Cardiac muscle cell (in vitro differentiated cells and primary cell): Measurements from ENCODE around the gene ZNF662. TPM values are rescaled to one million over a fixed set of nuclear protein-coding genes. Genes with fewer than 3 reads are reported as not detected.

ENCODE experiments used
- DNase-seq, 2 donors: peaks; one replicate each; pipeline versions ENCODE4 v3.0.0 to v3.0.0-alpha.2; 2010 to 2017; ENCODE audit warnings: low read depth in 1 of 2, low spot score in 1 of 2
- H3K27ac ChIP-seq: fragments of 200-600 bp; sonication (generic); 2 replicates; pipeline ENCODE4 v1.5.1; 2016
- H3K27me3 ChIP-seq: fragments of 200-600 bp; sonication (generic); 2 replicates; pipeline ENCODE4 v1.6.0; 2016; ENCODE audit warnings: control low read depth
- H3K36me3 ChIP-seq: fragments of 200-600 bp; sonication (generic); 2 replicates; pipeline ENCODE4 v1.5.1; 2016; ENCODE audit warnings: control low read depth
- H3K4me1 ChIP-seq: fragments of 200-600 bp; sonication (generic); 2 replicates; pipeline ENCODE4 v1.8.1; 2017; ENCODE audit warnings: low read depth, mild to moderate bottlenecking, mixed run types
- H3K4me3 ChIP-seq: fragments of 200-600 bp; sonication (generic); 2 replicates; pipeline ENCODE4 v1.5.1; 2016; ENCODE audit warnings: mild to moderate bottlenecking
- H3K9me3 ChIP-seq: fragments of 200-600 bp; sonication (generic); 2 replicates; pipeline ENCODE4 v1.5.1; 2017; ENCODE audit warnings: low read depth, mild to moderate bottlenecking, control low read depth
- CTCF ChIP-seq: IDR thresholded peaks from 2 replicates; pipeline ENCODE4 v1.5.1; 2012; ENCODE audit warnings: low read depth, mild to moderate bottlenecking, low read length
- polyA plus RNA-seq: library from polyadenylated mRNA; unstranded; fragments of >200 nt; fragmentation: Nextera tagmentation; extraction: Ambion mirVana; gene quantifications from 2 replicates; pipeline ENCODE4 v1.2.1, GENCODE V29; 2016
- total RNA-seq: library from RNA; depleted of rRNA; stranded (reverse); fragments of >200 nt; gene quantifications from 2 replicates; pipeline ENCODE4 v1.2.3, GENCODE V29; 2016

Gene ZNF662
- total RNA-seq: 0.14 and 0.21 TPM in 2 replicates
- polyA plus RNA-seq: 0.04 TPM in 1 of 2 replicates, not detected in the other

- Histone ChIP-seq H3K27ac (no peak within 1 kb of the TSS), H3K9me3 (no peaks in the 10 kb centered on the region), H3K4me1 (no peaks in the 10 kb centered on the region), H3K36me3 (no peaks in the 10 kb centered on the region), H3K4me3 (no peak within 1 kb of the TSS), H3K27me3 (no peaks in the 10 kb centered on the region)
- no peak for TF ChIP-seq CTCF
- peak in 1 of 2 donors; percentile 61 for DNase-seq
These were observed at the start of gene ZNF662 for GRCh38 chr3:42906070-42906847. TSS of gene ZNF662 (plus strand) at chr3:42906142. CDS start at chr3:42908115, 1,973 bp downstream.

- H3K9me3 ChIP-seq: no peaks in the 10 kb centered on the region
- H3K36me3 ChIP-seq: no peaks in the 10 kb centered on the region
- H3K27me3 ChIP-seq: no peaks in the 10 kb centered on the region
- H3K4me1 ChIP-seq: no peaks in the 10 kb centered on the region
- H3K4me3 ChIP-seq: no peak overlapping the region
- no peak for DNase-seq
- H3K27ac ChIP-seq: no peak overlapping the region
- TF ChIP-seq CTCF: no peak
These were observed 49.4 kb upstream of the ZNF662 start for GRCh38 chr3:42856544-42856943.

- Histone ChIP-seq H3K9me3 (no peaks in the 10 kb centered on the region), H3K4me3 (no peak overlapping the region), H3K36me3 (no peaks in the 10 kb centered on the region), H3K27ac (no peak overlapping the region), H3K27me3 (no peaks in the 10 kb centered on the region), H3K4me1 (no peaks in the 10 kb centered on the region)
- TF ChIP-seq CTCF: no peak
- DNase-seq: no peak
These were observed 41.5 kb upstream of the ZNF662 start for GRCh38 chr3:42864321-42864950.

GRCh38 chr3:42865256-42865655, 40.7 kb upstream of the ZNF662 start:
- no peak overlapping the region for H3K4me3 ChIP-seq
- no peaks in the 10 kb centered on the region for H3K9me3 ChIP-seq
- no peak for DNase-seq
- no peaks in the 10 kb centered on the region for H3K36me3 ChIP-seq
- no peak overlapping the region for H3K27ac ChIP-seq
- TF ChIP-seq CTCF: no peak
- no peaks in the 10 kb centered on the region for H3K27me3 ChIP-seq
- H3K4me1 ChIP-seq: no peaks in the 10 kb centered on the region

GRCh38 chr3:42867138-42867537, 38.8 kb upstream of the ZNF662 start:
- H3K9me3 ChIP-seq: no peaks in the 10 kb centered on the region
- no peak overlapping the region for H3K27ac ChIP-seq
- no peak overlapping the region for H3K4me3 ChIP-seq
- H3K4me1 ChIP-seq: peaks cover 6% of the 10 kb centered on the region
- H3K27me3 ChIP-seq: no peaks in the 10 kb centered on the region
- no peak for DNase-seq
- no peaks in the 10 kb centered on the region for H3K36me3 ChIP-seq
- no peak for TF ChIP-seq CTCF
